Natural killer cell (primary cell): ENCODE results near the gene GABRA6. TPM values are rescaled to one million over a fixed set of nuclear protein-coding genes. Genes with fewer than 3 reads are reported as not detected.

Experiments used
- ATAC-seq, 3 donors: fragments of 150-1000 bp in 2 of 3; fragments of 200-7000 bp in 1 of 3; cut with Tn5 transposase; 1 replicate in 1 of 3; 2 replicates in 2 of 3; pipeline ENCODE4 v1.10.0; 2021; ENCODE audit warnings: mild to moderate bottlenecking in 2 of 3, moderate library complexity in 2 of 3
- DNase-seq, 2 donors: peaks; one replicate each; pipeline versions ENCODE4 v3.0.0 to v3.0.0-alpha.2; 2013 to 2021; ENCODE audit warnings: mixed read lengths in 1 of 2
- H3K27ac ChIP-seq: one replicate; pipeline ENCODE4 v1.5.1; 2013; ENCODE audit warnings: mild to moderate bottlenecking, low read length
- H3K27me3 ChIP-seq: one replicate; pipeline ENCODE4 v1.6.1; 2013; ENCODE audit warnings: low read length; ENCODE audit not compliant: control insufficient read depth, insufficient read depth
- H3K36me3 ChIP-seq: one replicate; pipeline ENCODE4 v1.6.1; 2013; ENCODE audit warnings: low read length; ENCODE audit not compliant: control insufficient read depth, insufficient read depth
- H3K4me1 ChIP-seq: one replicate; pipeline ENCODE4 v1.6.1; 2013; ENCODE audit warnings: low read length; ENCODE audit not compliant: control insufficient read depth, insufficient read depth
- H3K4me3 ChIP-seq: one replicate; pipeline ENCODE4 v1.5.1; 2013; ENCODE audit warnings: low read length
- H3K9me3 ChIP-seq: one replicate; pipeline ENCODE4 v1.6.1; 2013; ENCODE audit warnings: low read length; ENCODE audit not compliant: control insufficient read depth, insufficient read depth
- H3K27ac Mint-ChIP-seq, 2 donors: one replicate each; pipeline ENCODE4 v1.8.0; 2022; ENCODE audit warnings: mild to moderate bottlenecking in 2 of 2, mixed read lengths in 2 of 2, moderate library complexity in 1 of 2
- H3K27me3 Mint-ChIP-seq, 2 donors: one replicate each; pipeline ENCODE4 v1.8.0; 2022; ENCODE audit warnings: low read depth in 2 of 2, mixed read lengths in 2 of 2
- H3K36me3 Mint-ChIP-seq: one replicate; pipeline ENCODE4 v1.8.0; 2022; ENCODE audit warnings: mixed read lengths
- H3K4me1 Mint-ChIP-seq, 2 donors: one replicate each; pipeline ENCODE4 v1.8.0; 2022; ENCODE audit warnings: mixed read lengths in 2 of 2
- H3K4me3 Mint-ChIP-seq: one replicate; pipeline ENCODE4 v1.8.0; 2022; ENCODE audit warnings: mild to moderate bottlenecking, moderate library complexity, mixed read lengths
- H3K9me3 Mint-ChIP-seq, 2 donors: one replicate each; pipeline ENCODE4 v1.8.0; 2022; ENCODE audit warnings: mixed read lengths in 2 of 2
- WGBS: methylation state at CpG from one replicate; pipeline ENCODE4 v1.1.7; 2013; ENCODE audit warnings: missing lambda C conversion rate; ENCODE audit not compliant: insufficient coverage; 5-methylcytosine and 5-hydroxymethylcytosine counted together
- intact Hi-C: fragments of 100-400 bp; cut with micrococcal nuclease; formaldehyde crosslinking; loops from one replicate; pipeline ENCODE4 v1.14.2; 2022
- total RNA-seq, 4 donors: library from RNA; stranded (reverse); fragments of 120-200 nt in 1 of 4; gene quantifications; one replicate each; pipeline versions ENCODE4 v1.2.3 to v1.2.4, GENCODE V29; 2013 to 2022
- TF ChIP-seq, protein P1 (sequence below): fragments of 200-600 bp; IDR thresholded peaks from one replicate; pipeline ENCODE4 v1.8.0; 2022; ENCODE audit warnings: antibody characterized with exemption

Gene GABRA6
- total RNA-seq, 3 donors from 2014 or later (not counting 1 experiment from before 2014, with no cell fraction given), result not detected

- intact Hi-C loops, result no loop called here
- Histone ChIP-seq H3K4me1 (no peaks in the 10 kb centered on the region), H3K9me3 (no peaks in the 10 kb centered on the region), H3K27me3 (no peaks in the 10 kb centered on the region), H3K27ac (no peak overlapping the region), H3K36me3 (no peaks in the 10 kb centered on the region), H3K4me3 (no peak overlapping the region)
- peaks cover 14 to 16% of the 10 kb centered on the region in 2 donors for H3K9me3 Mint-ChIP-seq
- no peaks in the 10 kb centered on the region for H3K36me3 Mint-ChIP-seq
- WGBS, result 91% methylated on average over 12 of the region's 12 CpGs
- H3K4me3 Mint-ChIP-seq, result no peak overlapping the region
- TF ChIP-seq, protein P1, sequence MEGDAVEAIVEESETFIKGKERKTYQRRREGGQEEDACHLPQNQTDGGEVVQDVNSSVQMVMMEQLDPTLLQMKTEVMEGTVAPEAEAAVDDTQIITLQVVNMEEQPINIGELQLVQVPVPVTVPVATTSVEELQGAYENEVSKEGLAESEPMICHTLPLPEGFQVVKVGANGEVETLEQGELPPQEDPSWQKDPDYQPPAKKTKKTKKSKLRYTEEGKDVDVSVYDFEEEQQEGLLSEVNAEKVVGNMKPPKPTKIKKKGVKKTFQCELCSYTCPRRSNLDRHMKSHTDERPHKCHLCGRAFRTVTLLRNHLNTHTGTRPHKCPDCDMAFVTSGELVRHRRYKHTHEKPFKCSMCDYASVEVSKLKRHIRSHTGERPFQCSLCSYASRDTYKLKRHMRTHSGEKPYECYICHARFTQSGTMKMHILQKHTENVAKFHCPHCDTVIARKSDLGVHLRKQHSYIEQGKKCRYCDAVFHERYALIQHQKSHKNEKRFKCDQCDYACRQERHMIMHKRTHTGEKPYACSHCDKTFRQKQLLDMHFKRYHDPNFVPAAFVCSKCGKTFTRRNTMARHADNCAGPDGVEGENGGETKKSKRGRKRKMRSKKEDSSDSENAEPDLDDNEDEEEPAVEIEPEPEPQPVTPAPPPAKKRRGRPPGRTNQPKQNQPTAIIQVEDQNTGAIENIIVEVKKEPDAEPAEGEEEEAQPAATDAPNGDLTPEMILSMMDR, result no peak
- ATAC-seq (no peak), DNase-seq (no peak)
- H3K27me3 Mint-ChIP-seq, result no peaks in the 10 kb centered on the region
- H3K27ac Mint-ChIP-seq, result no peak overlapping the region
- H3K4me1 Mint-ChIP-seq, result no peaks in the 10 kb centered on the region
These were observed 24.7 kb upstream of the GABRA6 start for GRCh38 chr5:161660806-161661205.

GRCh38 chr5:161663431-161663830 lies 22.1 kb upstream of the GABRA6 start:
- H3K36me3 Mint-ChIP-seq, result no peaks in the 10 kb centered on the region
- DNase-seq (no peak), ATAC-seq (no peak)
- no peak overlapping the region for H3K27ac ChIP-seq
- H3K4me3 Mint-ChIP-seq, result no peak overlapping the region
- H3K9me3 ChIP-seq, result no peaks in the 10 kb centered on the region
- H3K27me3 Mint-ChIP-seq, result no peaks in the 10 kb centered on the region
- intact Hi-C loops, result no loop called here
- no peaks in the 10 kb centered on the region for H3K36me3 ChIP-seq
- H3K4me1 Mint-ChIP-seq, result no peaks in the 10 kb centered on the region
- TF ChIP-seq, protein P1, result no peak
- H3K27ac Mint-ChIP-seq, result no peak overlapping the region
- H3K4me1 ChIP-seq, result no peaks in the 10 kb centered on the region
- H3K4me3 ChIP-seq, result no peak overlapping the region
- peaks cover 14 to 15% of the 10 kb centered on the region in 2 donors for H3K9me3 Mint-ChIP-seq
- H3K27me3 ChIP-seq, result no peaks in the 10 kb centered on the region

DNA sequence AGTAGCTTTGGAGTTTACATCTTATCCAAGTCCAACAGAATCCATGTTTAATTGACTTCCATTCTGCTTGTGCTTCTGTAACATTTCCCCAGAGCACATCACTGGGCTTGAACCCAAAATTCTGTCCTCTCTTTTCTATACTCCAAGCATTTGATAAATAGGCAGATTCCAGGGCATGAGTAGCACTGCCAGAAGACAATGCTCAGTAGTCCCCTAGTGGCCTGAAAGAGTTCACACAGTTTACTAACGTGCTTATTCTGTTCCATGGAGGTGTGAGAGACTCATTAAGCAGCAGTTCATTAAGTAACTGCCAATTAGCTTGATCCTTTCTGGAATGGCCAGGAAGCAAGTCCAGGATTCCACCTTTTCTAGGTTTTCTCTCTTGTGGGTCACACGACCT lies 9.4 kb upstream of the GABRA6 start:
- H3K27ac Mint-ChIP-seq, result no peak overlapping the region
- H3K27me3 ChIP-seq, result no peaks in the 10 kb centered on the region
- DNase-seq (no peak), ATAC-seq (no peak)
- peaks cover 0 to 4% of the 10 kb centered on the region in 2 donors for H3K9me3 Mint-ChIP-seq
- H3K4me1 ChIP-seq, result no peaks in the 10 kb centered on the region
- no peaks in the 10 kb centered on the region for H3K36me3 ChIP-seq
- no peaks in the 10 kb centered on the region for H3K9me3 ChIP-seq
- no peaks in the 10 kb centered on the region for H3K4me1 Mint-ChIP-seq
- H3K27me3 Mint-ChIP-seq, result no peaks in the 10 kb centered on the region
- TF ChIP-seq, protein P1, result no peak
- intact Hi-C loops, result no loop called here
- no peak overlapping the region for H3K4me3 ChIP-seq
- H3K4me3 Mint-ChIP-seq, result no peak overlapping the region
- no peaks in the 10 kb centered on the region for H3K36me3 Mint-ChIP-seq
- no peak overlapping the region for H3K27ac ChIP-seq
- 13% methylated on average over 2 of the region's 2 CpGs for WGBS

GRCh38 chr5:161686149-161686548 lies 628 bp downstream of the GABRA6 start:
- H3K36me3 ChIP-seq, result no peaks in the 10 kb centered on the region
- H3K4me1 ChIP-seq, result no peaks in the 10 kb centered on the region
- no peaks in the 10 kb centered on the region for H3K9me3 ChIP-seq
- no peak overlapping the region for H3K4me3 ChIP-seq
- no peak for ATAC-seq
- DNase-seq, result no peak
- Mint-ChIP-seq H3K9me3 (peaks cover 9 to 13% of the 10 kb centered on the region in 2 donors), H3K27ac (no peak overlapping the region), H3K4me3 (no peak overlapping the region), H3K4me1 (no peaks in the 10 kb centered on the region), H3K36me3 (no peaks in the 10 kb centered on the region), H3K27me3 (no peaks in the 10 kb centered on the region)
- intact Hi-C loops, result no loop called here
- WGBS, result 82% methylated on average over 7 of the region's 8 CpGs
- no peak overlapping the region for H3K27ac ChIP-seq
- H3K27me3 ChIP-seq, result no peaks in the 10 kb centered on the region
- TF ChIP-seq, protein P1, result no peak
